Activated CD4-positive, alpha-beta T cell treated with anti-CD3 and anti-CD28 coated beads, Interleukin-2, amount 10 ng/mL, durations not matched to agents 7 days and 5 days (primary cell): ENCODE data around the gene ZNF439. TPM values are rescaled to one million over a fixed set of nuclear protein-coding genes. Genes with fewer than 3 reads are reported as not detected.
"Not testable (repeated sequence)": the region's sequence is repeated elsewhere in the genome, so short reads cannot be mapped to it uniquely, and the experiment has no call there.

Experiments
- CTCF ChIA-PET: fragments of 350-600 bp; sonication (Branson Sonifier 250); formaldehyde crosslinking; loops from one replicate; lab custom pipeline; 2021; ENCODE audit warnings: antibody characterized with exemption; lab: Charles Lee
- POLR2A ChIA-PET: fragments of 350-600 bp; sonication (Branson Sonifier 250); formaldehyde crosslinking; loops from one replicate; lab custom pipeline; 2021; ENCODE audit warnings: antibody characterized with exemption; lab: Charles Lee
- DNase-seq: peaks from one replicate; pipeline ENCODE4 v3.0.0-alpha.2; 2020
- H3K27ac Mint-ChIP-seq: one replicate; pipeline ENCODE4 v1.8.0; 2021; ENCODE audit warnings: mild to moderate bottlenecking, moderate library complexity, mixed read lengths
- H3K27me3 Mint-ChIP-seq: one replicate; pipeline ENCODE4 v1.8.0; 2021; ENCODE audit warnings: mixed read lengths
- H3K36me3 Mint-ChIP-seq: one replicate; pipeline ENCODE4 v1.8.0; 2021; ENCODE audit warnings: low read depth, mixed read lengths
- H3K4me1 Mint-ChIP-seq: one replicate; pipeline ENCODE4 v1.8.0; 2021; ENCODE audit warnings: mixed read lengths
- H3K4me3 Mint-ChIP-seq: one replicate; pipeline ENCODE4 v1.8.0; 2021; ENCODE audit warnings: mild to moderate bottlenecking, moderate library complexity, mixed read lengths
- H3K9me3 Mint-ChIP-seq: one replicate; pipeline ENCODE4 v1.8.0; 2021; ENCODE audit warnings: mixed read lengths
- total RNA-seq, 2 experiments: library from RNA; stranded (reverse); gene quantifications; one replicate each; pipeline ENCODE4 v1.2.3, GENCODE V29; 2021

ZNF439 gene
- total RNA-seq, 2 experiments from 2014 or later: 8.3 to 9.7 TPM

DNA sequence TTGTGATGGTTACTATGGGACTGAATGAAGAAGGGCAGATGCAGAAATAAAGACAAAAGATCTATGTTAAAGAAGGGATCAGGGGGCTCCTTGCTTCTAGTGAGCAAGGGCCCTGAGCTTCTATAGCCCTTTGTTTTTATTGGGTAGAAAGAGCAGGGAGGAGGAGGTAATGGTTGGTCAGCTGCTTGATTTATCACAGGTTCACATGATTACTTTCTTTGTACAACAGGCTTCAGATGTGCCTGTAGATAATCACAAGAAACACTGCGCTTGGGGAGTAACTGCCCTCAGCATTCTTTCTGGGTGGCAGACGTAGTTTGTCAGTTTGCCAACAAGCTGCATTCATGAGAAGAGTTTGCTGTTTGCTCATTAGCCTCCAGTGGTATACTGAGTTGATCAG, 4.8 kb upstream of the ZNF439 start:
- Mint-ChIP-seq H3K4me1 (peaks cover 10% of the 10 kb centered on the region), H3K4me3 (no peak overlapping the region), H3K27ac (no peak overlapping the region), H3K36me3 (peaks cover 13% of the 10 kb centered on the region), H3K27me3 (no peaks in the 10 kb centered on the region), H3K9me3 (peaks cover 30% of the 10 kb centered on the region)
- DNase-seq: no peak
- POLR2A ChIA-PET: no interaction called here
- CTCF ChIA-PET: no interaction called here

DNA sequence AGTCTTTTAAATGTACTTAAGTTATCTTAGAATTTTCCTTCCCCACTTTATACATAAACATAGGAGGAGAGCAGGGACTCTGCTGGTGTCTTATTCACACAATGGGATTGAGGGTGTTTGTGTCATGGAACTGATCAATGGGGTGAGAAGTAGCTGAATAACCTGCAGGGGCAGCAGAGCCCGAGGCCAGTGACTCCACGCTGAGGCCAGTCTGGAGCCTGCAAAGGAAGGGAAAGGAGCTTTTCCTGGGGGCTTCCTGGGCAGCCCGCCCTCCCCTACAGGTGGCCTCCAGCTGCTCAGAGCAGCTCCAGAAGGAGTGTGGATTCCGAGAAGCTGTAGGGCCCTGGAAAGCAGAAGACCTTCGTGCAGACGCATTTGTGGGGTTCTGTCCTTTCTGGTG, 911 bp upstream of the ZNF439 start:
- H3K27me3 Mint-ChIP-seq, POLR2A ChIA-PET, CTCF ChIA-PET, DNase-seq: not testable (repeated sequence)
- Mint-ChIP-seq H3K4me3 (peak overlapping the region; percentile 83), H3K9me3 (peaks cover 33% of the 10 kb centered on the region), H3K4me1 (peaks cover 22% of the 10 kb centered on the region), H3K27ac (peak overlapping the region; percentile 87), H3K36me3 (peaks cover 36% of the 10 kb centered on the region)

DNA sequence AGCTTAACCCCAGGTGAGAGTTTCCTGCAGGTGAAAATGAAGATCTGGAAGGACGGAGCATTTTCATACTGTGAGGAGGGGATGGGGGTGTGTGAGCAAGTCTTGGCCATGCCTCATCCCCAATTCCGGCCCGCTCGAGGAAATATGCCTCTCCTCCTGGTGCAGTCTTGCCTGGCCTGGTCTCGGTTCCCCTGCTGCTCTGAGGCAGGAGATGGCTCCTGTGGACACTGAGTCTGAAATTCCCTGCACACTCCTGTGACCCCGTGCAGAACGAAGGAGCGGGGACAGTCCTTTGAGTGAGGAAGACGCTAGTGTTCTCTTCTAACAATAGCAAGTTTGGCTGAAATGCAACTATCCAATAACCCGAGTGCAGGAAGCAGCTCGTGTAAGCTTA, 329 bp upstream of the ZNF439 start:
- H3K36me3 Mint-ChIP-seq: peaks cover 39% of the 10 kb centered on the region
- no peak for DNase-seq
- peak overlapping the region; percentile 83 for H3K4me3 Mint-ChIP-seq
- H3K27ac Mint-ChIP-seq: peak overlapping the region; percentile 87
- CTCF ChIA-PET: interaction anchor here (0.9 kb wide), 1 partner anchor 35 kb away, joined by 3 read pairs; the partner anchor contains the start of gene ZNF440
- POLR2A ChIA-PET: no interaction called here
- H3K4me1 Mint-ChIP-seq: peaks cover 22% of the 10 kb centered on the region
- peaks cover 32% of the 10 kb centered on the region for H3K9me3 Mint-ChIP-seq
- H3K27me3 Mint-ChIP-seq: no peaks in the 10 kb centered on the region

DNA sequence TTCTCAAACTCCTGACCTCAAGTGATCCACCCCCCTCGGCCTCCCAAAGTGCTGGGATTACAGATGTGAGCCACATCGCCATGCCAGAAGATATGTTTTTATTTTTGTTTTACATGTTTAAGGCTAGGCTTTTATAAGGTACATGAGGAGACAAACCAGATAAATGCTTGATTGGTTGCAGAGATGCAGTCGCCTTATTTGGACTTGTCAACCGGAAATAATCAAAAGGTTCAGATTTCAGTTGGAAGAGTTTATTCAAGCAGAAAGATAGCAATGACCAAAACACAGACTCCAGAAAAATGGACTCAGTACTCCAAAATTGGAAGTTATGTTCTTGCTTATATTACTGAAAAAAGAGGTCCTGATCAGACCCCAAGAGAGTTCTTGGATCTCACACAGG, 1.8 kb downstream of the ZNF439 start:
- Mint-ChIP-seq H3K9me3 (peaks cover 34% of the 10 kb centered on the region), H3K4me1 (peaks cover 22% of the 10 kb centered on the region), H3K36me3 (peaks cover 51% of the 10 kb centered on the region)
- POLR2A ChIA-PET, H3K4me3 Mint-ChIP-seq, DNase-seq, H3K27me3 Mint-ChIP-seq, CTCF ChIA-PET, H3K27ac Mint-ChIP-seq: not testable (repeated sequence)

DNA sequence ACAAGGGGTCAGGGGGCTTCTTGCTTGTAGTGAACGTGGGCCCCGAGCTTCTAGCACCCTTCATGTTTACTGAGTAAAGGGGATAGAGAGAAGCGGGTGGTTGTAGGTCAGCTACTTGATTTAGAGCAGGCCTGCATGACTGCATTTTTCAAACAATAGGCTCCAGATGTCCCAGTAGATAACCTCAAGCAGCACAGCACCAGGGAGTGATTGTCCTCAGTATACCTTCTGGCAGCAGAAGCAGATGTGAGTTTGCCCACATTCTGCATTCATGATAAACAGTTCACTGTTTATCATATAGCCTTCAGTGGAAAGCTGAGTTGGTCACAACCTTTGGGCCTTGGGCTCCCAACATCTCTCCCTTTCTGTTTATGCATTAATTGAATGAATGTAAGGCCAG, 4.8 kb downstream of the ZNF439 start:
- H3K27ac Mint-ChIP-seq: no peak overlapping the region
- H3K4me1 Mint-ChIP-seq: peaks cover 15% of the 10 kb centered on the region
- DNase-seq: no peak
- POLR2A ChIA-PET: no interaction called here
- H3K36me3 Mint-ChIP-seq: peaks cover 60% of the 10 kb centered on the region
- CTCF ChIA-PET: no interaction called here
- H3K4me3 Mint-ChIP-seq: no peak overlapping the region
- H3K9me3 Mint-ChIP-seq: peaks cover 50% of the 10 kb centered on the region
- no peaks in the 10 kb centered on the region for H3K27me3 Mint-ChIP-seq

DNA sequence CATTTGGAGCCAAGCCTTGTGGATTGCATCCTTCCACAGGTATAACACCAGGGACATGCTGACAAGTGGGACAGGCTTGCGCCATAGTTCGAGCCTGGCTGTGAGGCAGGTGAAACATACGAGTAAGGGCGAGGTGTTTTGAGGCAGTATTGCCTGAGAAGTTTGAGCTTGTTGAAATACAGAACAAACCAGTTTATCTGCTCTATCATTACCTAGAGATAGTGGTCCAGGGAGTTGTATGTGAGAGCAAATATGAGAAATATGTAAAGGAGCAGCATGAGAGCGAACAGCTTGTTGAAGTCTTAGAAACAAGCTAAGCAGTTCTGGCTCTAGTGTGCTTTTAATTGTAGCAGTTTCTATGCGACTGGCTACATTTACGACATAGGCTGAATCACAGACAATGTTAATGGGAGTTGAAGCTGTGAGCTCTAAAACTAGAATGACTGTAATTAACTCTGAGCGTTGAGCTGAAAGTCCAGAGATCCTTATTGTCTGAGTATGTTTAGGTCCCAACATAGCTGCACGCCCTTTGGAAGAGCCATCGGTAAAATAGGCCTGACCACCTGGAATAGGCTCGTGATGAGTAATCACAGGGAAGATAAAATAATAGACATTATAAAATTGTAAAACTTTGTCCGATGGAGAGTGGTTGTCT, 8.2 kb downstream of the ZNF439 start:
- Mint-ChIP-seq H3K27ac (no peak overlapping the region), H3K4me3 (no peak overlapping the region), H3K9me3 (peaks cover 66% of the 10 kb centered on the region), H3K36me3 (peaks cover 44% of the 10 kb centered on the region), H3K27me3 (no peaks in the 10 kb centered on the region), H3K4me1 (no peaks in the 10 kb centered on the region)
- POLR2A ChIA-PET: no interaction called here
- no peak for DNase-seq
- CTCF ChIA-PET: no interaction called here

DNA sequence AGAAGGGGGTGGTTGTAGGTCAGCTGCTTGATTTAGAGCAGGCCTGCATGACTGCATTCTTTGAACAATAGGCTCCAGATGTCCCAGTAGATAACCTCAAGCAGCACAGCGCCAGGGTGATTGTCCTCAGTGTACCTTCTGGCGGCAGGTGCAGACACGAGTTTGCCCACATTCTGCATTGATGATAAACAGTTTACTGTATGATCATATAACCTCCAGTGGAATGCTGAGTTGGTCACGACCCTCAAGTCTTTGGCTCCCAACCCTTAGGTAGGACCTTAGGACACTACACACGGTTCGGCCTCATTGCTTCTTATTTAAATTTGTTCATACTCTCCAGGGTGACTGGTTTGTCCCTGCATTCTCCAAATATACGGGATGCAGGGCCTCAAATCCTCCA, 12.2 kb downstream of the ZNF439 start:
- H3K36me3 Mint-ChIP-seq: peaks cover 47% of the 10 kb centered on the region
- H3K9me3 Mint-ChIP-seq: peaks cover 80% of the 10 kb centered on the region
- H3K4me3 Mint-ChIP-seq: no peak overlapping the region
- H3K4me1 Mint-ChIP-seq: no peaks in the 10 kb centered on the region
- DNase-seq: no peak
- no peak overlapping the region for H3K27ac Mint-ChIP-seq
- CTCF ChIA-PET: no interaction called here
- POLR2A ChIA-PET: no interaction called here
- H3K27me3 Mint-ChIP-seq: no peaks in the 10 kb centered on the region

DNA sequence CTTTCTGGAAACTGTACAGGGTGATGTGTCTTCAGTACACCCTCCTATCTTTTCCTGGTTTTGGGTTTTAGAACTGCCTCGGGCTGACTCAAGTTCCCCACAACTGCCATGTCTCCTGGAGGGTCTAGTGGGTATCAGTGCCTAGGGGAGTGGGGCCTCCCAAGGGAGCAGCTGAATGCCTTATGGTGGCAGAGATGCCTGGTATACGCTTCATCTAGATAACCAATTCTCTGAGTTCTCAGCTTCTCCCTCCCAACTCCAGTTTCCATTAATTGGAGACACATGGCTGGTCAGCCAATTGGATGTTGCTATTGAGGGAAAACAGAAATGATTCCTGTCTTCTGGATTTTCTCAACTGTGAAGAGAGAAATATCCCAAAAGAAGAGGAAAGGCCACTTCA, 12.8 kb downstream of the ZNF439 start:
- Mint-ChIP-seq H3K4me3 (no peak overlapping the region), H3K36me3 (peaks cover 47% of the 10 kb centered on the region), H3K9me3 (peaks cover 78% of the 10 kb centered on the region), H3K27me3 (no peaks in the 10 kb centered on the region), H3K4me1 (no peaks in the 10 kb centered on the region), H3K27ac (no peak overlapping the region)
- ChIA-PET POLR2A (no interaction called here), CTCF (no interaction called here)
- no peak for DNase-seq

DNA sequence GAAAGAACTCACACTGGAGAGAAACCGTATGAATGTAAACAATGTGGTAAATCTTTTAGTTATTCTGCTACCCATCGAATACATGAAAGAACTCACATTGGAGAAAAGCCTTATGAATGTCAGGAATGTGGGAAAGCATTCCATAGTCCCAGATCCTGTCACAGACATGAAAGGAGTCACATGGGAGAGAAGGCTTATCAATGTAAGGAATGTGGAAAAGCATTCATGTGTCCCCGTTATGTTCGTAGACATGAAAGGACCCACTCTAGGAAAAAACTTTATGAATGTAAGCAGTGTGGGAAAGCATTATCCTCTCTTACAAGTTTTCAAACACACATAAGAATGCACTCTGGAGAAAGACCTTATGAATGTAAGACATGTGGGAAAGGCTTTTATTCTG, 19.2 kb downstream of the ZNF439 start:
- DNase-seq, POLR2A ChIA-PET, CTCF ChIA-PET, H3K27ac Mint-ChIP-seq, H3K27me3 Mint-ChIP-seq, H3K4me3 Mint-ChIP-seq, H3K4me1 Mint-ChIP-seq: not testable (repeated sequence)
- H3K36me3 Mint-ChIP-seq: peaks cover 63% of the 10 kb centered on the region
- peaks cover 71% of the 10 kb centered on the region for H3K9me3 Mint-ChIP-seq

DNA sequence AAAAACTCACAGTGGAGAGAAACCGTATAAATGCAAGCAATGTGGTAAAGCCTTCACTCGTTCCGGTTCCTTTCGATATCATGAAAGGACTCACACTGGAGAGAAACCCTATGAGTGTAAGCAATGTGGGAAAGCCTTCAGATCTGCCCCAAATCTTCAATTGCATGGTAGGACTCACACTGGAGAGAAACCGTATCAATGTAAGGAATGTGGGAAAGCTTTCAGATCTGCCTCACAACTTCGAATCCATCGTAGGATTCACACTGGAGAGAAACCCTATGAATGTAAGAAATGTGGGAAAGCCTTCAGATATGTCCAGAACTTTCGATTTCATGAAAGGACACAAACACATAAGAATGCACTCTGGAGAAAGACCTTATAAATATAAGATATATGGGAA, 19.7 kb downstream of the ZNF439 start:
- Mint-ChIP-seq H3K27me3 (no peaks in the 10 kb centered on the region), H3K36me3 (peaks cover 61% of the 10 kb centered on the region), H3K27ac (no peak overlapping the region), H3K4me1 (no peaks in the 10 kb centered on the region), H3K4me3 (no peak overlapping the region), H3K9me3 (peaks cover 71% of the 10 kb centered on the region)
- ChIA-PET POLR2A (no interaction called here), CTCF (no interaction called here)
- DNase-seq: no peak

DNA sequence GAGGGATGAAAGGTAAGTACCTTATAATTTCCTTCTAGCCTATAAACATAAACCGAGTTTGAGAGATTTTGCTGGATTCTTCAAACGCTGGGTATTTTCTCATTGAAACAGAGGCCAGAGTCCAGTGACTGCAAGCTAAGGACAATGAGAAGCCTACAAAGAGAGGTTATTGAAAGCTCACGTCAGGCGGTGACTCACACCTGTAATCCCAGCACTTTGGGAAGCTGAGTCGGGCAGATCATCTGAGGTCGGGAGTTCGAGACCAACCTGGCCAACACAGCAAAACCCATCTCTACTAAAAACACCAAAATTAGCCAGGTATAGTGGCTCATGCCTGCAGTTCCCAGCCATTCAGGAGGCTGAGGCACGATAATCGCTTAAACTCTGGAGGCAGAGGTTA, 24.1 kb downstream of the ZNF439 start:
- ChIA-PET CTCF (interaction anchor here (0.6 kb wide), 2 partner anchors 91 to 204 kb away, joined by 3 read pairs; no protein-coding TSS in a partner anchor), POLR2A (no interaction called here)
- DNase-seq: no peak
- H3K27ac Mint-ChIP-seq: no peak overlapping the region
- no peak overlapping the region for H3K4me3 Mint-ChIP-seq
- H3K36me3 Mint-ChIP-seq: peaks cover 24% of the 10 kb centered on the region
- no peaks in the 10 kb centered on the region for H3K27me3 Mint-ChIP-seq
- H3K9me3 Mint-ChIP-seq: peaks cover 46% of the 10 kb centered on the region
- H3K4me1 Mint-ChIP-seq: no peaks in the 10 kb centered on the region

DNA sequence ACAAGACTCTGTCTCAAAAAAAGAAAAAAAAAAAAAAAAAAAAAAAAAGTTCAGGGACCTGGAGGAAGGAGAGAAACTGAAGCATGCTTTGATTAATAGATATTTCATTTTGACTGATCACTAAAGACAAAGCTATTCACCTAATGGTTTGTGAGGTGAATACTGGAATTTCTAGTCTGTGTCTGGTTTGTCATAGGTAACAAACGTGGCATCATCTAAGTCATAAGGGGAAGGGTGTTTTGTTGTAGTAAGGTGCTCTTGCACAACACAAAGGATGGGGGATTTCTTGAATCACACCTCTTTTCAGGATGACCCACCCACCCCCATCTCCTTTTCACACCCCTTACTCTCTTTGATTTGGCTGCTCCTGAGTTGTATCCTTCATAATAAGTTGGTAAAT, 25.2 kb downstream of the ZNF439 start:
- ChIA-PET POLR2A (no interaction called here), CTCF (interaction anchor here (0.5 kb wide), 1 partner anchor 66 kb away, joined by 3 read pairs; no protein-coding TSS in a partner anchor)
- Mint-ChIP-seq H3K36me3 (peaks cover 12% of the 10 kb centered on the region), H3K9me3 (peaks cover 36% of the 10 kb centered on the region), H3K27ac (no peak overlapping the region), H3K4me3 (no peak overlapping the region), H3K27me3 (no peaks in the 10 kb centered on the region), H3K4me1 (no peaks in the 10 kb centered on the region)
- no peak for DNase-seq

DNA sequence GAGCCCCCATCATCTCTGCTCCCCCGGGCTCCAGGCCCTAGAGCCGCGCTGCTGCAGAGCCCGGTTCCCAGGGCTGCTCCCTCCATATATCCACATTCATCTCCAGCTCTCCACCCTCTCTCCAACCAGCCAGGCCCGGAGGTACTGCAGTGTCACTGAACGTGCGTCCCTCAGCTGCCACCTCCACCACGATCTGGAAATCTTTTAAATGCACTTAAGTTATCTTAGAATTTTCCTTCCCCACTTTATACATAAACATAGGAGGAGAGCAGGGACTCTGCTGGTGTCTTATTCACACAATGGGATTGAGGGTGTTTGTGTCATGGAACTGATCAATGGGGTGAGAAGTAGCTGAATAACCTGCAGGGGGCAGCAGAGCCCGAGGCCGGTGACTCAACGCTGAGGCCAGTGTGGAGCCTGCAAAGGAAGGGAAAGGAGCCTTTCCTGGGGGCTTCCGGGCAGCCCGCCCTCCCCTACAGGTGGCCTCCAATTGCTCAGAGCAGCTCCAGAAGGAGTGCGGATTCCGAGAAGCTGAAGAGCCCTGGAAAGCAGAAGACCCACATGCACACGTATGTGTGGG, 31.3 kb downstream of the ZNF439 start:
- H3K4me1 Mint-ChIP-seq, H3K36me3 Mint-ChIP-seq, POLR2A ChIA-PET, H3K9me3 Mint-ChIP-seq, H3K27ac Mint-ChIP-seq, H3K4me3 Mint-ChIP-seq: not testable (repeated sequence)
- peak; percentile 50 for DNase-seq
- CTCF ChIA-PET: interaction anchor here (0.6 to 1.8 kb wide), 7 partner anchors 44 to 261 kb away, joined by 3 to 7 read pairs (median 4); partner anchors contain the start of gene ZNF20
- H3K27me3 Mint-ChIP-seq: peaks cover 11% of the 10 kb centered on the region
